Panc1 (cell line): ENCODE results near the gene IRS1.

Source experiments
- POLR2AphosphoS5 ChIP-seq: IDR thresholded peaks from 2 replicates; pipeline ENCODE4 v1.6.1; 2012; ENCODE audit warnings: mild to moderate bottlenecking, low read depth, low read length, moderate library complexity
- TF ChIP-seq, protein P1 (sequence below): fragments of 450-650 bp; IDR thresholded peaks from 2 replicates; pipeline ENCODE4 v1.5.1; 2017; ENCODE audit warnings: mild to moderate bottlenecking

DNA sequence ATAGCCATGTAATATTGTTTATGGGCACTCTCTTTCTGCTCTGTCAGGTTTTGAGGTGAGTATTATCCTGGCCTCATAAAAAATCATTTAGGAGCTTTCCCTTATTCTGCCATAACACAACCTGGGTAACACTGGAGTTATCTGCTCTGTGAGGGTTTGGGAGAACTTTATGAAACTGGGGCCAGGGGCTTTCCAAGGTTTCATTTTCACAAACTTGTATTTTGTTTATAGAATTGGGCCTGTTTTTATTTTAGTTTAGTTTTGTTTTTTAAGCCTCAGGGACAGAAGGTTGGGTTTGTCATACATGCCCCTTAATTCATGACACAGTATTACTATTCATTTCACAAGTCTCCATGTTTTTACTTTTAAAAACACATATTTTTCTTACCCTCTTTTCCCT is 83.5 kb downstream of the IRS1 start:
- TF ChIP-seq POLR2AphosphoS5, result no peak
- TF ChIP-seq, protein P1, sequence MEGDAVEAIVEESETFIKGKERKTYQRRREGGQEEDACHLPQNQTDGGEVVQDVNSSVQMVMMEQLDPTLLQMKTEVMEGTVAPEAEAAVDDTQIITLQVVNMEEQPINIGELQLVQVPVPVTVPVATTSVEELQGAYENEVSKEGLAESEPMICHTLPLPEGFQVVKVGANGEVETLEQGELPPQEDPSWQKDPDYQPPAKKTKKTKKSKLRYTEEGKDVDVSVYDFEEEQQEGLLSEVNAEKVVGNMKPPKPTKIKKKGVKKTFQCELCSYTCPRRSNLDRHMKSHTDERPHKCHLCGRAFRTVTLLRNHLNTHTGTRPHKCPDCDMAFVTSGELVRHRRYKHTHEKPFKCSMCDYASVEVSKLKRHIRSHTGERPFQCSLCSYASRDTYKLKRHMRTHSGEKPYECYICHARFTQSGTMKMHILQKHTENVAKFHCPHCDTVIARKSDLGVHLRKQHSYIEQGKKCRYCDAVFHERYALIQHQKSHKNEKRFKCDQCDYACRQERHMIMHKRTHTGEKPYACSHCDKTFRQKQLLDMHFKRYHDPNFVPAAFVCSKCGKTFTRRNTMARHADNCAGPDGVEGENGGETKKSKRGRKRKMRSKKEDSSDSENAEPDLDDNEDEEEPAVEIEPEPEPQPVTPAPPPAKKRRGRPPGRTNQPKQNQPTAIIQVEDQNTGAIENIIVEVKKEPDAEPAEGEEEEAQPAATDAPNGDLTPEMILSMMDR, result no peak
